ENCODE measurements around the gene TNNT2.

TNNT2 gene

GRCh38 chr1:201310251-201310985 lies 67.1 kb downstream of the TNNT2 start:
- no peak for DNase-seq

GRCh38 chr1:201309416-201309815 lies 68.1 kb downstream of the TNNT2 start:
- no peak for DNase-seq

All from activated CD4-positive, alpha-beta T cell treated with anti-CD3 and anti-CD28 coated beads, Interleukin-2, amount 50 U/mL, for 16 hours (primary cell).